K562 (cell line): ENCODE results near the gene ENHO. TPM values are rescaled to one million over a fixed set of nuclear protein-coding genes. Genes with fewer than 3 reads are reported as not detected.

Source experiments
- ATAC-seq: fragments of 200-7000 bp; cut with Tn5 transposase; 3 replicates; pipeline ENCODE4 v1.9.1; 2020; ENCODE audit warnings: moderate library complexity
- BruUV-seq: library from RNA; stranded (reverse); fragments of 400-500 nt; replicated peaks from 2 replicates; lab custom pipeline; 2021; lab: Mats Ljungman, UMichigan
- CTCF ChIA-PET: fragments of 300-600 bp; formaldehyde crosslinking; extraction: SDS; loops from one replicate; lab custom pipeline; 2021; ENCODE audit warnings: low intra/inter-chr PET ratio; lab: Yijun Ruan, JAX
- POLR2A ChIA-PET: fragments of 300-600, 350-650 bp; sonication (Branson Sonifier 250); formaldehyde crosslinking; extraction: SDS; loops from one replicate; lab custom pipeline; 2021; ENCODE audit warnings: antibody characterized with exemption, inconsistent platforms; lab: Yijun Ruan, JAX
- DNase-seq, 4 experiments: peaks; one replicate each; pipeline versions ENCODE4 v3.0.0 to v3.0.0-alpha.2; 2011 to 2018; ENCODE audit warnings: low spot score in 3 of 4, mixed read lengths in 3 of 4; ENCODE audit errors: extremely low read depth in 1 of 4
- FAIRE-seq: peaks from 2 replicates; lab custom pipeline; 2011; peaks lifted over from hg19 to GRCh38; lab: Jason Lieb, UNC
- H2AFZ ChIP-seq: 2 replicates; pipeline ENCODE4 v1.6.0; 2011; ENCODE audit warnings: low read depth, low read length, control low read depth, inconsistent platforms
- H3K27ac ChIP-seq: fragments of 200-600 bp; 3 replicates; pipeline ENCODE4 v1.8.0; 2011; ENCODE audit warnings: low read depth, mild to moderate bottlenecking, control low read depth, inconsistent platforms, low read length, moderate library complexity, mixed read lengths; ENCODE audit errors: extremely low read depth
- H3K27me3 ChIP-seq, 2 experiments: fragments of 300-600 bp in 1 of 2; 2 replicates in 1 of 2; 3 replicates in 1 of 2; pipeline versions ENCODE4 v1.6.0 to v1.8.0; 2011; ENCODE audit warnings: inconsistent platforms in 2 of 2, low read length in 2 of 2, mild to moderate bottlenecking in 1 of 2, mixed read lengths in 1 of 2, moderate library complexity in 1 of 2; ENCODE audit not compliant: control insufficient read depth in 2 of 2, insufficient read depth in 2 of 2
- H3K36me3 ChIP-seq: fragments of 300-600 bp; 3 replicates; pipeline ENCODE4 v1.8.0; 2011; ENCODE audit warnings: mild to moderate bottlenecking, low read length, inconsistent platforms; ENCODE audit not compliant: control insufficient read depth, insufficient read depth
- H3K4me1 ChIP-seq, 2 experiments: fragments of 200-600 bp in 1 of 2; replicated peaks in 1 of 2; 2 replicates in 1 of 2; 3 replicates in 1 of 2; pipeline versions ENCODE4 v1.5.1 to v1.8.0; 2011; ENCODE audit warnings: inconsistent platforms in 2 of 2, low read length in 2 of 2, mild to moderate bottlenecking in 1 of 2, mixed read lengths in 1 of 2, moderate library complexity in 1 of 2; ENCODE audit not compliant: control insufficient read depth in 2 of 2, insufficient read depth in 2 of 2
- H3K4me2 ChIP-seq: 2 replicates; pipeline ENCODE4 v1.6.1; 2011; ENCODE audit warnings: low read length, control low read depth, inconsistent platforms, mixed read lengths; ENCODE audit not compliant: insufficient read depth
- H3K4me3 ChIP-seq: fragments of 200-600 bp; sonication (generic), shearing (Covaris generic); 2 replicates; pipeline ENCODE4 v1.5.1; 2016; ENCODE audit warnings: control low read depth, inconsistent platforms
- H3K79me2 ChIP-seq: fragments of 200-600 bp; 3 replicates; pipeline ENCODE4 v1.8.0; 2011; ENCODE audit warnings: low read length, inconsistent platforms; ENCODE audit not compliant: control insufficient read depth, insufficient read depth
- H3K9ac ChIP-seq, 2 experiments: 2 replicates each; pipeline versions ENCODE4 v1.6.0 to v1.6.1; 2011; ENCODE audit warnings: low read depth in 2 of 2, low read length in 2 of 2, control low read depth in 1 of 2, inconsistent platforms in 1 of 2, mild to moderate bottlenecking in 1 of 2, mixed read lengths in 1 of 2; ENCODE audit not compliant: insufficient read depth in 1 of 2
- H3K9me1 ChIP-seq: one replicate; pipeline ENCODE4 v1.6.0; 2011; ENCODE audit warnings: inconsistent platforms, mild to moderate bottlenecking, low read length, moderate library complexity; ENCODE audit not compliant: control insufficient read depth, insufficient read depth
- H3K9me3 ChIP-seq: replicated peaks from 2 replicates; pipeline ENCODE4 v1.5.1; 2011; ENCODE audit warnings: low read depth, low read length, inconsistent platforms; ENCODE audit not compliant: control insufficient read depth, insufficient read depth
- H4K20me1 ChIP-seq: replicated peaks from 2 replicates; pipeline ENCODE4 v1.6.1; 2011; ENCODE audit warnings: low read length, inconsistent platforms, mixed read lengths; ENCODE audit not compliant: control insufficient read depth, insufficient read depth
- CBX8 ChIP-seq: fragments of 200-600 bp; sonication (generic); IDR thresholded peaks from 2 replicates; pipeline ENCODE4 v1.6.1; 2012; ENCODE audit warnings: borderline replicate concordance, mixed run types, low read depth, mild to moderate bottlenecking, moderate library complexity, mixed read lengths, low read length, control low read depth, inconsistent platforms; ENCODE audit not compliant: poor library complexity, severe bottlenecking; ENCODE audit errors: extremely low read depth
- CTCF ChIP-seq, 3 experiments: IDR thresholded peaks in 2 of 3; conservative IDR thresholded peaks in 1 of 3; 2 replicates each; pipeline ENCODE4 v1.5.1; 2011 to 2012; ENCODE audit warnings: low read length in 3 of 3, mild to moderate bottlenecking in 3 of 3, control low read depth in 2 of 3, improper control_type of control experiment in 1 of 3, inconsistent platforms in 1 of 3, low read depth in 1 of 3, mixed read lengths in 1 of 3, moderate library complexity in 1 of 3; ENCODE audit not compliant: insufficient read depth in 2 of 3
- ELK3 ChIP-seq: fragments of 450-650 bp; formaldehyde crosslinking; IDR thresholded peaks from 2 replicates; pipeline ENCODE4 v1.4.0; 2020; ENCODE audit warnings: mild to moderate bottlenecking
- ESRRB ChIP-seq: fragments of 250-450 bp; sonication (Bioruptor Pico); IDR thresholded peaks from 2 replicates; pipeline ENCODE4 v1.5.0; 2020; ENCODE audit warnings: mild to moderate bottlenecking, moderate library complexity, borderline replicate concordance
- GTF3C2 ChIP-seq: IDR thresholded peaks from 3 replicates; pipeline ENCODE4 v1.6.1; 2011; ENCODE audit warnings: borderline replicate concordance, mild to moderate bottlenecking, moderate library complexity; ENCODE audit not compliant: insufficient read length; ENCODE audit errors: extremely low read depth
- HNRNPH1 ChIP-seq: fragments of 200-400 bp; formaldehyde crosslinking; optimal IDR thresholded peaks from 2 replicates; pipeline ENCODE3; 2017; ENCODE audit warnings: low read depth, mild to moderate bottlenecking, low read length, moderate library complexity
- JUND ChIP-seq, 2 experiments: IDR thresholded peaks; 2 replicates in 1 of 2; 3 replicates in 1 of 2; pipeline ENCODE4 v1.6.1; 2011; ENCODE audit warnings: borderline replicate concordance in 2 of 2, low read depth in 2 of 2, low read length in 2 of 2, improper control_type of control experiment in 1 of 2, missing biosample characterization in 1 of 2, missing genetic modification characterization in 1 of 2, missing genetic modification reagents in 1 of 2
- L3MBTL2 ChIP-seq: fragments of 450-650 bp; IDR thresholded peaks from 2 replicates; pipeline ENCODE4 v1.6.1; 2016; ENCODE audit warnings: mild to moderate bottlenecking, moderate library complexity
- LCOR ChIP-seq: sonication (generic); formaldehyde crosslinking; IDR thresholded peaks from 2 replicates; pipeline ENCODE4 v1.8.0; 2022; ENCODE audit warnings: mild to moderate bottlenecking, missing genetic modification reagents
- NR1H2 ChIP-seq: sonication (generic); formaldehyde crosslinking; IDR thresholded peaks from 2 replicates; pipeline ENCODE4 v1.4.0; 2020; ENCODE audit warnings: mild to moderate bottlenecking, missing genetic modification reagents
- PML ChIP-seq: IDR thresholded peaks from 2 replicates; pipeline ENCODE4 v1.6.1; 2012; ENCODE audit warnings: low read length, inconsistent platforms
- POLR2A ChIP-seq: fragments of 450-650 bp; conservative IDR thresholded peaks from 2 replicates; pipeline ENCODE4 v1.6.1; 2016
- THAP7 ChIP-seq: fragments of 250-450 bp; sonication (Bioruptor Pico); IDR thresholded peaks from 2 replicates; pipeline ENCODE4 v1.5.0; 2021
- THRAP3 ChIP-seq: fragments of 450-650 bp; IDR thresholded peaks from 2 replicates; pipeline ENCODE4 v1.6.1; 2016; ENCODE audit warnings: mild to moderate bottlenecking, inconsistent platforms, borderline replicate concordance
- ZNF699 ChIP-seq: fragments of 250-450 bp; sonication (Bioruptor Pico); IDR thresholded peaks from 2 replicates; pipeline ENCODE4 v1.8.0; 2021; ENCODE audit warnings: mild to moderate bottlenecking, moderate library complexity; ENCODE audit not compliant: insufficient replicate concordance
- WGBS: fragments of 100-300 bp; shearing (Covaris generic); methylation state at CpG from one replicate; pipeline ENCODE4 v1.1.6; 2016; ENCODE audit warnings: low coverage, mixed read lengths; ENCODE audit not compliant: insufficient coverage; ENCODE audit errors: missing lambda C conversion rate; 5-methylcytosine and 5-hydroxymethylcytosine counted together
- in situ Hi-C: fragments of 300-500 bp; cut with MboI; formaldehyde crosslinking; loops from 4 replicates; pipeline ENCODE4 v1.15.0; 2018; ENCODE audit warnings: inconsistent platforms, mixed read lengths
- intact Hi-C: fragments of 100-400 bp; cut with micrococcal nuclease; formaldehyde crosslinking; loops from 2 replicates; pipeline ENCODE4 v1.14.2; 2022
- polyA plus RNA-seq, 8 experiments: library from polyadenylated mRNA; depleted of rRNA in 4 of 8; stranded (reverse) in 5 of 8; unstranded in 3 of 8; fragments of >200 nt; fragmentation: Nextera tagmentation in 2 of 8; fragmentation: Illumina TruSeq in 1 of 8; extraction: Ambion mirVana in 2 of 8; extraction: Trizol in 1 of 8; gene quantifications; 2 replicates each; pipeline versions ENCODE4 v1.2.1 to v1.2.3, GENCODE V29; 2011 to 2014; ENCODE audit warnings: inconsistent platforms in 1 of 8, missing spikeins in 1 of 8
- total RNA-seq, 7 experiments: library from RNA; depleted of rRNA in 6 of 7; stranded (reverse); fragments of >200 nt in 6 of 7; fragmentation: Illumina TruSeq in 2 of 7; extraction: Trizol in 2 of 7; gene quantifications; 2 replicates each; pipeline versions ENCODE4 v1.2.1 to v1.2.3, GENCODE V29; 2011 to 2021; ENCODE audit warnings: low replicate concordance in 1 of 7

The ENHO gene
- total and polyA plus RNA-seq, 9 of the 15 experiments (the other 6 are each of a cell fraction or from before 2014, with no cell fraction given): 0.24 TPM; not detected in 8

- ATAC-seq: no peak
- Histone ChIP-seq H3K4me2 (no peak overlapping the region), H3K9me3 (no peaks in the 10 kb centered on the region), H3K27ac (no peak overlapping the region), H3K9ac (no peak overlapping the region), H3K4me3 (no peak overlapping the region), H2AFZ (no peak overlapping the region), H4K20me1 (no peaks in the 10 kb centered on the region), H3K27me3 (no peaks in the 10 kb centered on the region; a peak in 1 of 5 replicates), H3K79me2 (no peaks in the 10 kb centered on the region), H3K4me1 (no peaks in the 10 kb centered on the region), H3K36me3 (no peaks in the 10 kb centered on the region), H3K9me1 (no peaks in the 10 kb centered on the region)
- intact Hi-C loops: loop anchor here (5.0 kb wide), 1 partner anchor 91 kb away; no protein-coding TSS in a partner anchor
- no TSS peak for BruUV-seq
- FAIRE-seq: no peak
- in situ Hi-C loops: no loop called here
- CTCF ChIA-PET: interaction anchor here (1.3 to 1.9 kb wide), 4 partner anchors 64 to 169 kb away, joined by 3 to 14 read pairs (median 8); no protein-coding TSS in a partner anchor
- no peak for DNase-seq
- WGBS: 0% methylated on average over 1 of the region's 2 CpGs
- POLR2A ChIA-PET: interaction anchor here (0.8 kb wide), 1 partner anchor 75 kb away, joined by 4 read pairs; no protein-coding TSS in a partner anchor
- TF ChIP-seq HNRNPH1: no peak
- no peak for TF ChIP-seq PML
- TF ChIP-seq ZNF699 (CRISPR knock-in tag): no peak
- no peak for TF ChIP-seq GTF3C2
- no peak for TF ChIP-seq CBX8
- TF ChIP-seq ELK3 (CRISPR knock-in tag): no peak
- TF ChIP-seq POLR2A: no peak
- TF ChIP-seq CTCF (IDR thresholded peaks at IDR 0.05 in 2 of 3, conservative IDR thresholded peaks at IDR 0.05 in 1 of 3; ENCODE audit: insufficient read depth in 2 of 3, low read depth in 1 of 3, low read length in 3 of 3): no peak
- no peak for TF ChIP-seq THRAP3
- TF ChIP-seq JUND (IDR thresholded peaks at IDR 0.05; ENCODE audit: borderline replicate concordance, low read depth, low read length): no peak
- no peak for TF ChIP-seq JUND (tag; IDR thresholded peaks at IDR 0.05; ENCODE audit: borderline replicate concordance, low read depth, low read length)
- TF ChIP-seq L3MBTL2: no peak
- TF ChIP-seq ESRRB (CRISPR knock-in tag): no peak
- TF ChIP-seq THAP7 (CRISPR knock-in tag): no peak
- TF ChIP-seq NR1H2 (CRISPR knock-in tag): no peak
- TF ChIP-seq LCOR: no peak
These were observed 21.4 kb downstream of the ENHO start for GRCh38 chr9:34501372-34501771.
